K562 (cell line): ENCODE results near the gene RITA1. TPM values are rescaled to one million over a fixed set of nuclear protein-coding genes. Genes with fewer than 3 reads are reported as not detected.
A peak's percentile ranks its signal among the peaks of the same experiment; 100 is the strongest.

Experiments
- BMI1 ChIP-seq: fragments of 150-350 bp; IDR thresholded peaks from 2 replicates; pipeline ENCODE4 v1.6.1; 2014; ENCODE audit warnings: low read length
- CBX5 ChIP-seq: IDR thresholded peaks from 2 replicates; pipeline ENCODE4 v1.6.1; 2014; ENCODE audit warnings: low read depth, borderline replicate concordance
- EP300 ChIP-seq: IDR thresholded peaks from 2 replicates; pipeline ENCODE4 v1.6.1; 2012; ENCODE audit warnings: low read length, improper control_type of control experiment
- MCM3 ChIP-seq: fragments of 450-650 bp; IDR thresholded peaks from 2 replicates; pipeline ENCODE4 v1.6.1; 2016
- NFE2L1 ChIP-seq: fragments of 450-650 bp; IDR thresholded peaks from 2 replicates; pipeline ENCODE4 v1.6.1; 2016; ENCODE audit warnings: missing genetic modification characterization, low read depth, mild to moderate bottlenecking, missing compliant biosample characterization, moderate library complexity, borderline replicate concordance
- PCBP2 ChIP-seq: fragments of 200-400 bp; formaldehyde crosslinking; IDR thresholded peaks from 2 replicates; pipeline ENCODE4 v1.6.1; 2018; ENCODE audit warnings: low read length, low read depth, mild to moderate bottlenecking, moderate library complexity; ENCODE audit not compliant: poor library complexity, severe bottlenecking
- SMAD4 ChIP-seq: fragments of 250-450 bp; sonication (Bioruptor Pico); conservative IDR thresholded peaks from 2 replicates; pipeline ENCODE4 v1.8.0; 2021; ENCODE audit warnings: inconsistent platforms, mild to moderate bottlenecking, moderate library complexity
- ZNF311 ChIP-seq: fragments of 250-450 bp; sonication (Bioruptor Pico); IDR thresholded peaks from 2 replicates; pipeline ENCODE4 v1.4.0; 2020; ENCODE audit warnings: mild to moderate bottlenecking, moderate library complexity
- polyA plus RNA-seq, 8 experiments: library from polyadenylated mRNA; depleted of rRNA in 4 of 8; stranded (reverse) in 5 of 8; unstranded in 3 of 8; fragments of >200 nt; fragmentation: Nextera tagmentation in 2 of 8; fragmentation: Illumina TruSeq in 1 of 8; extraction: Ambion mirVana in 2 of 8; extraction: Trizol in 1 of 8; gene quantifications; 2 replicates each; pipeline versions ENCODE4 v1.2.1 to v1.2.3, GENCODE V29; 2011 to 2014; ENCODE audit warnings: inconsistent platforms in 1 of 8, missing spikeins in 1 of 8
- total RNA-seq, 7 experiments: library from RNA; depleted of rRNA in 6 of 7; stranded (reverse); fragments of >200 nt in 6 of 7; fragmentation: Illumina TruSeq in 2 of 7; extraction: Trizol in 2 of 7; gene quantifications; 2 replicates each; pipeline versions ENCODE4 v1.2.1 to v1.2.3, GENCODE V29; 2011 to 2021; ENCODE audit warnings: low replicate concordance in 1 of 7
- TF ChIP-seq, protein P1 (sequence below), 2 experiments: fragments of 450-650 bp; IDR thresholded peaks; 2 replicates each; pipeline ENCODE4 v1.6.1; 2016
- TF ChIP-seq, protein P2 (sequence below), 2 experiments: fragments of 450-650 bp; IDR thresholded peaks; 2 replicates each; pipeline ENCODE4 v1.6.1; 2016; ENCODE audit warnings: mild to moderate bottlenecking in 2 of 2, borderline replicate concordance in 1 of 2, low read depth in 1 of 2, moderate library complexity in 1 of 2
- TF ChIP-seq, protein P3 (sequence below): fragments of 200-800 bp; sonication (Bioruptor generic); IDR thresholded peaks from 2 replicates; pipeline ENCODE4 v1.6.1; 2017; ENCODE audit warnings: missing genetic modification characterization, missing compliant biosample characterization
- TF ChIP-seq, protein P4 (sequence below): fragments of 450-650 bp; formaldehyde crosslinking; IDR thresholded peaks from 2 replicates; pipeline ENCODE4 v1.4.0; 2022; ENCODE audit warnings: missing genetic modification characterization
- TF ChIP-seq, protein P5 (sequence below): fragments of 200-800 bp; sonication (Bioruptor generic); IDR thresholded peaks from 2 replicates; pipeline ENCODE4 v1.6.1; 2017; ENCODE audit warnings: missing genetic modification characterization, missing compliant biosample characterization

The RITA1 gene
- total and polyA plus RNA-seq, 9 of the 15 experiments (the other 6 are each of a cell fraction or from before 2014, with no cell fraction given), result 2.8 to 40.4 (median 18.0) TPM

DNA sequence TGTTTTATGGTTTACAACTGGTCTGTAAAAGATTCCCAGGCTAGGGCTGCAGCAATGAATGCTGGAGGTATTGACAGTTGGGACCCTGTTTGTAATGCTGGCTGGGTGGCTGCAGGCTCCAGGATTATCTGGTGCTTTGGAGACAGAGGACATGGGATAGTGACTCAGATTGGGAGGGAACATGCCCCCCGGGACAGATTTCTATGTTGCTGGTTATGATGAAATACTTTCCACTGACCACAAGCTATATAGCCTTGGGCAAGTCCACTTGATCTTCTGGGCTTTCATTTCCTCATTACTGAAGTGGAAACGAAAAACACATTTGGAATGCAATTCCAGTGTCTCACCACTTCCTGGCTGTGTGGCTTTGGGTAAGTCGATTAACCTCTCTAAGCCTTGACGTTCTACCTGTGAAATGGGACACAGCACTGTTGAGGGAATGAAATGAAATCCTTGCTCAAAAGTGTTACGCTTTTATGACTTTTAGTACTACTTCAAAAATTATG is 29.4 kb downstream of the RITA1 start (continued):
- TF ChIP-seq, protein P1, sequence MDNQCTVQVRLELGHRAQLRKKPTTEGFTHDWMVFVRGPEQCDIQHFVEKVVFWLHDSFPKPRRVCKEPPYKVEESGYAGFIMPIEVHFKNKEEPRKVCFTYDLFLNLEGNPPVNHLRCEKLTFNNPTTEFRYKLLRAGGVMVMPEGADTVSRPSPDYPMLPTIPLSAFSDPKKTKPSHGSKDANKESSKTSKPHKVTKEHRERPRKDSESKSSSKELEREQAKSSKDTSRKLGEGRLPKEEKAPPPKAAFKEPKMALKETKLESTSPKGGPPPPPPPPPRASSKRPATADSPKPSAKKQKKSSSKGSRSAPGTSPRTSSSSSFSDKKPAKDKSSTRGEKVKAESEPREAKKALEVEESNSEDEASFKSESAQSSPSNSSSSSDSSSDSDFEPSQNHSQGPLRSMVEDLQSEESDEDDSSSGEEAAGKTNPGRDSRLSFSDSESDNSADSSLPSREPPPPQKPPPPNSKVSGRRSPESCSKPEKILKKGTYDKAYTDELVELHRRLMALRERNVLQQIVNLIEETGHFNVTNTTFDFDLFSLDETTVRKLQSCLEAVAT (IDR thresholded peaks at IDR 0.05), result 0 out of 4 replicates have a peak, but pooled peaks of 1 of the 2 experiments have one; percentile 40
- TF ChIP-seq MCM3, result no peak
- no peak for TF ChIP-seq CBX5
- no peak for TF ChIP-seq PCBP2
- TF ChIP-seq, protein P2, sequence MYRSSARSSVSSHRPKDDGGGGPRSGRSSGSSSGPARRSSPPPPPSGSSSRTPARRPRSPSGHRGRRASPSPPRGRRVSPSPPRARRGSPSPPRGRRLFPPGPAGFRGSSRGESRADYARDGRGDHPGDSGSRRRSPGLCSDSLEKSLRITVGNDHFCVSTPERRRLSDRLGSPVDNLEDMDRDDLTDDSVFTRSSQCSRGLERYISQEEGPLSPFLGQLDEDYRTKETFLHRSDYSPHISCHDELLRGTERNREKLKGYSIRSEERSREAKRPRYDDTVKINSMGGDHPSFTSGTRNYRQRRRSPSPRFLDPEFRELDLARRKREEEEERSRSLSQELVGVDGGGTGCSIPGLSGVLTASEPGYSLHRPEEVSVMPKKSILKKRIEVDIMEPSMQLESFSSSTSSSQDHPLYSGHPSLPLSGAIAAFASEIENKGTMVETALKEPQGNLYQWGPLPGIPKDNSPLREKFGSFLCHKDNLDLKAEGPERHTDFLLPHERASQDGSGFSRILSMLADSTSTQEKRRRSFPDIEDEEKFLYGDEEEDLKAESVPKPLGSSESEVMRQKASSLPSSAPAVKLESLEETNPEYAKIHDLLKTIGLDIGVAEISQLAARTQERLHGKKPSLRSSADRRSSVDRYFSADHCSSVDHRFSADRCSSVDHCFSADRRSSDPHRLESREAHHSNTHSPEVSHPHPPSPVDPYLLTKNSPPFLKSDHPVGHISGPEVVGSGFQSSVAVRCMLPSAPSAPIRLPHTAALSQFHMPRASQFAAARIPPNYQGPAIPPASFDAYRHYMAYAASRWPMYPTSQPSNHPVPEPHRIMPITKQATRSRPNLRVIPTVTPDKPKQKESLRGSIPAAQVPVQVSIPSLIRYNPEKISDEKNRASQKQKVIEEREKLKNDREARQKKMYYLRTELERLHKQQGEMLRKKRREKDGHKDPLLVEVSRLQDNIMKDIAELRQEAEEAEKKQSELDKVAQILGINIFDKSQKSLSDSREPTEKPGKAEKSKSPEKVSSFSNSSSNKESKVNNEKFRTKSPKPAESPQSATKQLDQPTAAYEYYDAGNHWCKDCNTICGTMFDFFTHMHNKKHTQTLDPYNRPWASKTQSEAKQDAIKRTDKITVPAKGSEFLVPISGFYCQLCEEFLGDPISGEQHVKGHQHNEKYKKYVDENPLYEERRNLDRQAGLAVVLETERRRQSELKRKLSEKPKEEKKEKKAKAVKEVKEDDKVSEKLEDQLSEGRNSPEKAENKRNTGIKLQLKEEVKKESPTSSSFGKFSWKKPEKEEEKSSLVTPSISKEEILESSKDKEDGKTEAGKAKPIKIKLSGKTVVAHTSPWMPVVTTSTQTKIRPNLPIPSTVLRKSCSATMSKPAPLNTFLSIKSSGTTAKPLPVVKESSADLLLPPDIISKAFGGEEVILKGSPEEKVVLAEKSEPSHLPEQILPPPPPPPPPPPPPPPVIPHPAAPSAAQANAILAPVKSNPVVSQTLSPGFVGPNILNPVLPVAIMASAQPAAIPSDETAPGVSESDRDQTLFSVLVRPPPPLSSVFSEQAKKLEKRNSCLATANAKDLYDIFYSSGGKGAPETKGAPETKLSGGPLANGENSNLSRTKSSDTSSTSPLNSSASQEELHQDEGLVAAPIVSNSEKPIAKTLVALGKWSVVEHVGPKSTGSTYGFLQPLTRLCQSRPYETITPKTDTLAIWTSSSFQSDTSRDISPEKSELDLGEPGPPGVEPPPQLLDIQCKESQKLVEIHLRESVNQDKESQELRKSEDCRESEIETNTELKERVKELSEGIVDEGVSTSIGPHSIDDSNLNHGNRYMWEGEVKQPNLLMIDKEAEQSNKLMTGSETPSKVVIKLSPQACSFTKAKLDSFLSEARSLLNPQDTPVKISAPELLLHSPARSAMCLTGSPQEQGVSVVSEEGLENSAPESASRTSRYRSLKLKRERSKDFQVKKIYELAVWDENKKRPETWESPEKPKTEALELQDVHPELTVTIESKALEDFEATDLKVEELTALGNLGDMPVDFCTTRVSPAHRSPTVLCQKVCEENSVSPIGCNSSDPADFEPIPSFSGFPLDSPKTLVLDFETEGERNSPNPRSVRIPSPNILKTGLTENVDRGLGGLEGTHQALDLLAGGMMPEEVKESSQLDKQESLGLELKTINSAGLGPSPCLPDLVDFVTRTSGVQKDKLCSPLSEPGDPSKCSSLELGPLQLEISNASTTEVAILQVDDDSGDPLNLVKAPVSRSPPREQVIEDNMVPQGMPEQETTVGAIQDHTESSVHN (IDR thresholded peaks at IDR 0.05; ENCODE audit: borderline replicate concordance in 1 of 2, low read depth in 1 of 2), result 0 out of 4 replicates have a peak, but pooled peaks of 1 of the 2 experiments have one; percentile 27
- TF ChIP-seq, protein P3, sequence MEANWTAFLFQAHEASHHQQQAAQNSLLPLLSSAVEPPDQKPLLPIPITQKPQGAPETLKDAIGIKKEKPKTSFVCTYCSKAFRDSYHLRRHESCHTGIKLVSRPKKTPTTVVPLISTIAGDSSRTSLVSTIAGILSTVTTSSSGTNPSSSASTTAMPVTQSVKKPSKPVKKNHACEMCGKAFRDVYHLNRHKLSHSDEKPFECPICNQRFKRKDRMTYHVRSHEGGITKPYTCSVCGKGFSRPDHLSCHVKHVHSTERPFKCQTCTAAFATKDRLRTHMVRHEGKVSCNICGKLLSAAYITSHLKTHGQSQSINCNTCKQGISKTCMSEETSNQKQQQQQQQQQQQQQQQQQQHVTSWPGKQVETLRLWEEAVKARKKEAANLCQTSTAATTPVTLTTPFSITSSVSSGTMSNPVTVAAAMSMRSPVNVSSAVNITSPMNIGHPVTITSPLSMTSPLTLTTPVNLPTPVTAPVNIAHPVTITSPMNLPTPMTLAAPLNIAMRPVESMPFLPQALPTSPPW, result peak; percentile 75
- TF ChIP-seq BMI1, result no peak
- TF ChIP-seq NFE2L1 (tag), result no peak
- TF ChIP-seq, protein P4, sequence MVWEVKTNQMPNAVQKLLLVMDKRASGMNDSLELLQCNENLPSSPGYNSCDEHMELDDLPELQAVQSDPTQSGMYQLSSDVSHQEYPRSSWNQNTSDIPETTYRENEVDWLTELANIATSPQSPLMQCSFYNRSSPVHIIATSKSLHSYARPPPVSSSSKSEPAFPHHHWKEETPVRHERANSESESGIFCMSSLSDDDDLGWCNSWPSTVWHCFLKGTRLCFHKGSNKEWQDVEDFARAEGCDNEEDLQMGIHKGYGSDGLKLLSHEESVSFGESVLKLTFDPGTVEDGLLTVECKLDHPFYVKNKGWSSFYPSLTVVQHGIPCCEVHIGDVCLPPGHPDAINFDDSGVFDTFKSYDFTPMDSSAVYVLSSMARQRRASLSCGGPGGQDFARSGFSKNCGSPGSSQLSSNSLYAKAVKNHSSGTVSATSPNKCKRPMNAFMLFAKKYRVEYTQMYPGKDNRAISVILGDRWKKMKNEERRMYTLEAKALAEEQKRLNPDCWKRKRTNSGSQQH (CRISPR knock-in tag), result no peak
- no peak for TF ChIP-seq ZNF311
- no peak for TF ChIP-seq EP300
- TF ChIP-seq, protein P5, sequence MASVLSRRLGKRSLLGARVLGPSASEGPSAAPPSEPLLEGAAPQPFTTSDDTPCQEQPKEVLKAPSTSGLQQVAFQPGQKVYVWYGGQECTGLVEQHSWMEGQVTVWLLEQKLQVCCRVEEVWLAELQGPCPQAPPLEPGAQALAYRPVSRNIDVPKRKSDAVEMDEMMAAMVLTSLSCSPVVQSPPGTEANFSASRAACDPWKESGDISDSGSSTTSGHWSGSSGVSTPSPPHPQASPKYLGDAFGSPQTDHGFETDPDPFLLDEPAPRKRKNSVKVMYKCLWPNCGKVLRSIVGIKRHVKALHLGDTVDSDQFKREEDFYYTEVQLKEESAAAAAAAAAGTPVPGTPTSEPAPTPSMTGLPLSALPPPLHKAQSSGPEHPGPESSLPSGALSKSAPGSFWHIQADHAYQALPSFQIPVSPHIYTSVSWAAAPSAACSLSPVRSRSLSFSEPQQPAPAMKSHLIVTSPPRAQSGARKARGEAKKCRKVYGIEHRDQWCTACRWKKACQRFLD (CRISPR knock-in tag), result 0 out of 2 replicates have a peak, but pooled peaks have one; percentile 7
- no peak for TF ChIP-seq SMAD4
